COLO829 (cell line): ENCODE data around the gene SPINK7.
"Not testable (repeated sequence)": the region's sequence is repeated elsewhere in the genome, so short reads cannot be mapped to it uniquely, and the experiment has no call there.

Source experiments
- DNase-seq: peaks from one replicate; pipeline ENCODE4 v3.0.0; 2012; ENCODE audit warnings: low spot score

The SPINK7 gene

DNA sequence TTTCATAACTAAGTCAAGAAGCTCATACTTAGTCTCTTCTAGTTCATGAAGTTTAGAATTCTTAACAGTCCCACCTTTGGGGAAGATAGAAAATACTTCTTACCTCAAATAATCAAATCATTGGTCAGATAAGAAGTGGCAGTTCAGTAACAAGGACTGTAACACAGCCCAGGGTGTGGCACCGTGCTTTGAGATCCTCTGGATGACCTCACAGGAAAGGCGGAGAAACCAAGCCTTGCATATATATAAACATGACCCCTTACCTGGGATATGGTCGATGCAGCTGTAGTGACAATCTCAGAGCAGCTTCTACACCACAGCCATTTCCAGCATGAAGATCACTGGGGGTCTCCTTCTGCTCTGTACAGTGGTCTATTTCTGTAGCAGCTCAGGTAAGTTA lies at the start of gene SPINK7:
Gene SPINK7 (plus strand): TSS at position 271 of the 400 bp plus-strand sequence. CDS start 61 bp downstream, at position 332.
- no peak for DNase-seq

GRCh38 chr5:148267962-148268361 lies 44.3 kb upstream of the SPINK7 start:
- no peak for DNase-seq

- DNase-seq, result no peak
Measured at GRCh38 chr5:148268566-148268965, 43.7 kb upstream of the SPINK7 start, which contains the start of gene SPINK13. SPINK13 (plus strand) TSS chr5:148268794; CDS start chr5:148270073, 1,279 bp downstream.

- DNase-seq, result not testable (repeated sequence)
Measured at GRCh38 chr5:148275129-148275528, 37.1 kb upstream of the SPINK7 start.

GRCh38 chr5:148280893-148281292 lies 31.3 kb upstream of the SPINK7 start:
- not testable (repeated sequence) for DNase-seq

DNA sequence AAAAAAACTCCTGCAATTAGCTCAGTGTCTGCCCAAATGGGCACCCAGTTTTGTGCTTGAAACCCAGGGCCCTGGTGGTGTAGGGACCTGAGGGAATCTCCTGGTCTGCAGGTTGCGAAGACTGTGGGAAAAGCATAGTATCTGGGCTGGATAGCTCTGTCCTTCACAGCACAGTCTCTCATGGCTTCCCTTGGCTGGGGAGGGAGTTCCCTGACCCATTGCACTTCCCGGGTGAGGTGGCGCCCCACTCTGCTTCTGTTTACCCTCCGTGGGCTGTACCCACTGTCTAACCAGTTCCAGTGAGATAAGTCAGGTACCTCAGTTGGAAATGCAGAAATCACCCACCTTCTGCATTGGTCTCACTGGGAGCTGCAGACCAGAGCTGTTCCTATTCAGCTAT lies 30.9 kb upstream of the SPINK7 start:
- DNase-seq, result not testable (repeated sequence)

DNA sequence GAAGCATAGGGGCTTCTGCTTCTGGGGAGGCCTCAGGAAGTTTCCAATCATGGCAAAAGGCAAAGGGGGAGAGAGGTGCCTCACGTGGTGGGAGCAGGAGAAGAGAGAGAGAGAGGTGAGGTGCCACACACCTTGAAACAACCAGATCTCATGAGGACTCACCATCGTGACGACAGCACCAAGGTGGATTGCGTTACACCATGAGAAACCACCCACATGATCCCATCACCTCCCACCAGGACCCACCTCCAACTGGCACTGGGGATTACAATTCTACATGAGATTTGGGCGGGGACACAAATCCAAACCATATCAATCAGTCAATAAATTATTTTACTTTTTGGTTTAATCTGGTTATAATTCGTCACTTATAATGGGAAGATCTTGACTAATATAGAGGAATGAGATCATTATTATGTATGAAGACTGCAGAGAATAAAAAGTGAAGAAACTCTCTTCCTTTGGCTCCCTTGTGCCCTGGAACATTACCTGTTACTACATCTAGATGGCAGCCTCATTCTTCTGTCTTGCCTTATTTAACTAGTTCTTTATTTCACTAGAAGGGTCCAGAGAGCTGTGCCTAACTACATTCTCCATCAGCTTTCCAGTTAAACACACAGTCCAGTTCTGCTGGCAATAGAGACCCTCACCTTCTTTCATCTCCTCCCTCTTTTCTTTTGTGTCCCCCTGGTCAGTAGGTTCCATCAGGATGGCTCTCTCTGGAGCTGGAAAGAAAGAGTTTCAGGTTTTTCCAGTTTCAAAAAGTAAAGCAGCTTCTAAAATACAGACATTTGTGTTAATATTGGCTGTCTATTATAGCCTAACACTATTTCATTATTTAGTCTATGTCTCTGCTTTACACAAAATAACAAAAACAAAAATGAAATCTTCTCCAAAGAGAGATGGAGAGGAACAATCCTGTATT lies 21.7 kb upstream of the SPINK7 start:
- no peak for DNase-seq

GRCh38 chr5:148297731-148298130 lies 14.5 kb upstream of the SPINK7 start:
- DNase-seq, result no peak

- DNase-seq, result no peak
Measured at GRCh38 chr5:148306446-148306845, 5.8 kb upstream of the SPINK7 start.

DNA sequence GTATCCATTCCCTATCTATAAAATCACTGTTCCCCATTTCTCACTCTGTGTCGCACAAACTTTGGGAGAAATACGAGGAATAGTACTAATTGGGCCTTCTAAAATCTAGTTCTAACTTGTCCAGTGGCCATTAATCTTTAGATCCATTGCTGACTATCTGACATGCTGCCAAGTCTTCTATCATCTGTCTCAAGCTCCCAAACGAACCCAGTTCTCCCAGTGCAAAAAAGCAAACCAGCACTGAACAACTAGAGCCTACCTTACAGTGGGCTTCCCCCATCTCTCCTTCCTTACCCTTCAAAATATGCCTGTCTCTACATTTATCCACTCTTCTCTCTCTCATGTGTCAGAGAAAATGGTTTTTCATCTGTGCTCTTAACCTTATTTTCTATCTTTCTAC lies 3.2 kb upstream of the SPINK7 start:
- no peak for DNase-seq

DNA sequence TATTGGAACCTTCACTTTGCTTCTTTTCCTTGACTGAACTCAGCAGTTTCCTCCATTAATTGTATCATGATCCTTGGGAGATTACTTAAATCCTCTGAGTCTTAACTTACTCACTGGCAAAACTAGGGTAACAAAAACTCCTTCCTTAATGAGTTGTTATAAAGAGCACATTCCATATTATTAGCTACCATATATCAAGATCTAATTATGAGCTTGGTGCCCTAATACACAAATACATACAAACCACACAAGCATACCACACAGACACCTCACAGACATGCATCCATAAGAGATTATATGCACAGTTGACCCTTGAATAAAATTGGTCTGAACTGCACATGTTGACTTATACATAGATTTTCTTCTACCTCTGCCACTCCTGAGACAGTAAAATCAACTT lies 2.5 kb upstream of the SPINK7 start:
- DNase-seq, result no peak

- no peak for DNase-seq
Measured at GRCh38 chr5:148311484-148311883, 739 bp upstream of the SPINK7 start.

GRCh38 chr5:148314187-148314586 lies 2.0 kb downstream of the SPINK7 start:
- DNase-seq, result no peak

- DNase-seq, result no peak
Measured at GRCh38 chr5:148314731-148315130, 2.5 kb downstream of the SPINK7 start.

- not testable (repeated sequence) for DNase-seq
Measured at GRCh38 chr5:148320011-148320963, 8.1 kb downstream of the SPINK7 start.

- DNase-seq, result no peak
Measured at GRCh38 chr5:148333262-148333849, 21.1 kb downstream of the SPINK7 start.

- no peak for DNase-seq
Measured at GRCh38 chr5:148335259-148335658, 23.0 kb downstream of the SPINK7 start, which contains the start of gene SPINK9. SPINK9 (plus strand) TSS chr5:148335559; CDS start chr5:148335614, 55 bp downstream.

DNA sequence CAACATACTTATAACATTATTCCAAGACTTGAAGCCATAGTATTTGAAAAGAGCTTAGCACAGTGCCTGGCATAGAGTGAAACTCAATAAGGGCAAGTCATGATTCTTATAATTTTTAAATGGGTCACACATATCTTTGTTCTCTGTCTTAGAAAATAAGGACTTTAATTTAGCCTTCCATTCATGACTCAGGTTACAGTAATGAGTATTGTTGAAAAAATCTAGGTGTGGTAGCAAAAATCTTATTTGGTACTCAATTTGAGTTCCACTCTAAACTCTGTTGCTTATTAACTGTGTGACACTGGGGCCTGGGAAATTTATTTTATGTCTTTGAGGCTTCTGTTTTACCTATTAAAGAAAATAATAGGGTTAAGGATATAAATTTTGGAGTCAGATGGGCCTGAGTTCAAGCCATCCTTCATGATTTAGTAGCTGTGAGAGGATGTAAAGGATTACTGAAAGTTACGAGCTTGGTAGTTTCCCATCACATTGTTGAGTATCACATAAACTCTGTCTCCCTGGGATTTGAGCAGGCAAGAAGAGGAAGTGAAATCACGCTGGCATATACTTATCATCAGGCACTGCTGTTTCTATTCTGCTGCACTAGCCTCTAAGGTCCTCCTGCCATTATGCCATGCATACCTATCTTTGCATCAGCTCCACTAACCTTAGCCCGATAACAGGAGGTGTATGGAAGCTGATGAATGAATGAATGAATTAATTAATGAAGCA lies 24.6 kb downstream of the SPINK7 start:
- DNase-seq, result no peak

DNA sequence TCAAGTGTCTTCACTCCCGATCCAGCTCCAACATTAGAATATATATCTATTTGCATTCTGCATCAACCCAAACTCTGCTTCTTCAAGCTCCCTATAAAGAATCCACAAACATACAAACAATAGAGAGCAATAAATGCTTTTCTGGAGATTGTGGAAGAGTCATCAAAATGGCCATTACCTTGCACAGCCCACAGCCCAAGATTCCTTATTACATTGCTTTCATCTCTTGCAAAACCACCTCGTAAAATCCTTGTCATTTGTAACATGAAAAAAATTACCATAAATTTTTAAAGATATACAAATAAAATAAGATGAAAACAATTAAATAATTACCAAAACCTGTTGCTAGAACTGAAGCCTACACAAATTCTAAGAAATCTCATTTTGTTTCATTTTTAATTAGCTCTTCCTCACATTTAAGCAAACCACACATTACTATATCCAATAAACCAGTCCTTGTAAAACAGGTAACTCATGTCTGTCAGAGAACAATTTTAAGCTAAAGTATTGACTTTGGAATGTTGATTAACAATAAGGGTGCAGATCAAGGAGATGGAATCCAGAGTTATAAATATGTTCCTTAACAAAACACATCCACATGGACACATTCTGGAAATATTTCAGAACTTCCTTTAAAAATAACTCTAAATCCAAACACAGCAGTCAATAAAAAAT lies 30.3 kb downstream of the SPINK7 start:
- no peak for DNase-seq

- no peak for DNase-seq
Measured at GRCh38 chr5:148343046-148343407, 30.8 kb downstream of the SPINK7 start.
